ENCODE results near the gene CCDC172. TPM values are rescaled to one million over a fixed set of nuclear protein-coding genes. Genes with fewer than 3 reads are reported as not detected.

CCDC172 gene
- total and polyA plus RNA-seq, 2 experiments from 2014 or later: not detected

DNA sequence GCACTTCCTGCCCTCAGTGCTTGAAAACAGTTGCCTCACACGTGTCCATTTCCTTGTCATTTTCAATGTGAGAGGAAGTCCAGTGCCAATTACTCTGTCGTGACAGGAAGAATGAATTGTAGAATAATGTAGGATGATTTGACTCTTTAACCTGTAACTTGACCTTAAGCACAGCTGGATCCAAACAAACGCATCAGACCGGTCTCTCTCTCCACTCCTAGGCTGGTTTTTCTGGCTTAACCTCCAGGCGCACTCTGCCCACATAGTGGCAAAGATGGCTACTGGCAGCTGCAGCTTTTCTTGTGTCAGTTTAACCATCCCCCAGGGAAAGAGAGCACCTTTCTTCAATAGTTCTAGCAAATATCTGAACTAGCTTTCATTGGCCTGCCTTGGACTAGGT, 74.0 kb downstream of the CCDC172 start:
- no peaks in the 10 kb centered on the region for H3K36me3 ChIP-seq (ENCODE audit: low read depth)
- no peak for TF ChIP-seq EZH2phosphoT487 (IDR thresholded peaks at IDR 0.05; ENCODE audit: insufficient read depth, low read depth)
- no peak for TF ChIP-seq EZH2 (IDR thresholded peaks at IDR 0.05; ENCODE audit: insufficient read depth, poor library complexity, severe bottlenecking)
- in situ Hi-C loops (cut with MboI): no loop called here
- H2AFZ ChIP-seq: no peak overlapping the region
- no peaks in the 10 kb centered on the region for H3F3A ChIP-seq (ENCODE audit: insufficient read depth)
- no peak overlapping the region for H3K4me2 ChIP-seq (ENCODE audit: unreplicated experiment)
- no peak overlapping the region for H3K27ac ChIP-seq
- 21 to 23% methylated on average over 5 of the region's 5 CpGs for WGBS, 2 experiments (ENCODE audit: low coverage in 1 of 2, low lambda C conversion rate in 2 of 2, missing lambda C conversion rate in 2 of 2)
- H3K9me2 ChIP-seq (ENCODE audit: insufficient read depth): no peaks in the 10 kb centered on the region
- no peaks in the 10 kb centered on the region for H3K4me1 ChIP-seq (ENCODE audit: insufficient read depth)
- H4K20me1 ChIP-seq (ENCODE audit: insufficient read depth): no peaks in the 10 kb centered on the region
- no peak overlapping the region for H3K9ac ChIP-seq
- H3K79me2 ChIP-seq (ENCODE audit: insufficient read depth): no peaks in the 10 kb centered on the region
- DNase-seq: no peak
- no peaks in the 10 kb centered on the region for H3K27me3 ChIP-seq (replicated peaks; ENCODE audit: insufficient read depth)
- H3K4me3 ChIP-seq: no peak overlapping the region
- no peaks in the 10 kb centered on the region for H3K9me3 ChIP-seq (ENCODE audit: low read depth)

DNA sequence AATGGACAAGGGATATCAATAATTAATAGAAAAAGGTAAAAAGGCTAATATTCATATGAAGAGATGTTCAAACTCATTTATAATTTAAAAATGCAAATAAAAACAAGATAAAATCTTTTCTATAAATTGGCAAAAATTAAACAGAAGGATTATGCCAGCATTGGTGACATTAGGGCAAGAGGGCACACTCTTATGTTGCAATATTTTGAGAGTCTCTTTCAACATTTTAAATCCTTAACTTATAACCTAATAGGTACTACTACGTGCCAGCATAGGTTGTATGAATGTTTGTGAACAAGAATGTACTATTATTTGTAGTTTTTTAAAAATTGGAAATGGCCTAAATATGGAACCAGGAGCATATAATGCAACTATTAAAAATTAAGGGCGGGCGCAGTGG, 78.6 kb downstream of the CCDC172 start:
- Histone ChIP-seq H3K4me2 (ENCODE audit: unreplicated experiment) (no peak overlapping the region), H2AFZ (no peak overlapping the region), H3K9me2 (ENCODE audit: insufficient read depth) (no peaks in the 10 kb centered on the region), H3K4me3 (no peak overlapping the region), H3K9me3 (ENCODE audit: low read depth) (no peaks in the 10 kb centered on the region), H4K20me1 (ENCODE audit: insufficient read depth) (no peaks in the 10 kb centered on the region), H3K4me1 (ENCODE audit: insufficient read depth) (no peaks in the 10 kb centered on the region), H3K27me3 (replicated peaks; ENCODE audit: insufficient read depth) (no peaks in the 10 kb centered on the region), H3F3A (ENCODE audit: insufficient read depth) (no peaks in the 10 kb centered on the region), H3K27ac (no peak overlapping the region), H3K79me2 (ENCODE audit: insufficient read depth) (no peaks in the 10 kb centered on the region), H3K9ac (no peak overlapping the region), H3K36me3 (ENCODE audit: low read depth) (no peaks in the 10 kb centered on the region)
- TF ChIP-seq EZH2 (IDR thresholded peaks at IDR 0.05; ENCODE audit: insufficient read depth, poor library complexity, severe bottlenecking): no peak
- TF ChIP-seq EZH2phosphoT487 (IDR thresholded peaks at IDR 0.05; ENCODE audit: insufficient read depth, low read depth): no peak
- in situ Hi-C loops (cut with MboI): no loop called here
- 59 to 60% methylated on average over 3 of the region's 3 CpGs for WGBS, 2 experiments (ENCODE audit: low coverage in 1 of 2, low lambda C conversion rate in 2 of 2, missing lambda C conversion rate in 2 of 2)
- no peak for DNase-seq

DNA sequence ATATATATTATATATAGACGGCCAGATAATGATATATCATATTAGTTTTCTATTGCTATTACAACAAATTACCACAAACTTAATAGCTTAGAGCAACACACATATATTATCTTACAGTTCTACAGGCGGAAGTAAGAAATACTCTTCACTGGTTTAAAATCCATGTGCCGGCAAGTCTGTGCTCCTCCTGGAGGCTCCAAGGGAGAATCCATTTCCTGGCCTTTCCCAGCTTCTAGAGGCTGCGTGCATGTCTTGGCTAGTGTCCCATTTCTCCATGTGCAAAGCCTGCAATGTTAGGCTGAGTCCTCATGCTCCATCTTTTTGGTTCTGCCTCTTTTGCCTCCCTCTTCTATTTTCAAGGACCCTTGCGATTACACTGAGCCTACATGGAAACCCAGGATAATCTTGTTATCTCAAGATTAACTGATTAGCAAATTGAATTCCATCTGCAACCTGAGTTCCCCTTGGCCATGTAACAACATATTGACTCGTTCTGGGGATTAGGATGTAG, 79.5 kb downstream of the CCDC172 start:
- H3K4me1 ChIP-seq (ENCODE audit: insufficient read depth): no peaks in the 10 kb centered on the region
- no peak for DNase-seq
- 30 to 31% methylated on average over 6 of the region's 6 CpGs for whole genome bisulfite sequencing, 2 experiments (ENCODE audit: low coverage in 1 of 2, low lambda C conversion rate in 2 of 2, missing lambda C conversion rate in 2 of 2)
- H3K27ac ChIP-seq: no peak overlapping the region
- no peaks in the 10 kb centered on the region for H4K20me1 ChIP-seq (ENCODE audit: insufficient read depth)
- no peak overlapping the region for H3K9ac ChIP-seq
- H3K27me3 ChIP-seq (replicated peaks; ENCODE audit: insufficient read depth): no peaks in the 10 kb centered on the region
- no peaks in the 10 kb centered on the region for H3K36me3 ChIP-seq (ENCODE audit: low read depth)
- no peak overlapping the region for H3K4me2 ChIP-seq (ENCODE audit: unreplicated experiment)
- TF ChIP-seq EZH2phosphoT487 (IDR thresholded peaks at IDR 0.05; ENCODE audit: insufficient read depth, low read depth) (no peak), EZH2 (IDR thresholded peaks at IDR 0.05; ENCODE audit: insufficient read depth, poor library complexity, severe bottlenecking) (no peak)
- no peaks in the 10 kb centered on the region for H3F3A ChIP-seq (ENCODE audit: insufficient read depth)
- H3K9me2 ChIP-seq (ENCODE audit: insufficient read depth): no peaks in the 10 kb centered on the region
- H2AFZ ChIP-seq: no peak overlapping the region
- H3K9me3 ChIP-seq (ENCODE audit: low read depth): no peaks in the 10 kb centered on the region
- in situ Hi-C loops (cut with MboI): no loop called here
- H3K79me2 ChIP-seq (ENCODE audit: insufficient read depth): no peaks in the 10 kb centered on the region
- H3K4me3 ChIP-seq: no peak overlapping the region

- DNase-seq: no peak
- Histone ChIP-seq H3K4me3 (no peak overlapping the region), H3K27me3 (replicated peaks; ENCODE audit: insufficient read depth) (no peaks in the 10 kb centered on the region), H3K9me3 (ENCODE audit: low read depth) (no peaks in the 10 kb centered on the region), H3K79me2 (ENCODE audit: insufficient read depth) (no peaks in the 10 kb centered on the region), H3K9ac (no peak overlapping the region), H3K4me1 (ENCODE audit: insufficient read depth) (no peaks in the 10 kb centered on the region), H3F3A (ENCODE audit: insufficient read depth) (no peaks in the 10 kb centered on the region), H4K20me1 (ENCODE audit: insufficient read depth) (no peaks in the 10 kb centered on the region), H3K27ac (no peak overlapping the region), H3K9me2 (ENCODE audit: insufficient read depth) (no peaks in the 10 kb centered on the region), H2AFZ (no peak overlapping the region), H3K4me2 (ENCODE audit: unreplicated experiment) (no peak overlapping the region), H3K36me3 (ENCODE audit: low read depth) (no peaks in the 10 kb centered on the region)
- no peak for TF ChIP-seq EZH2 (IDR thresholded peaks at IDR 0.05; ENCODE audit: insufficient read depth, poor library complexity, severe bottlenecking)
- no peak for TF ChIP-seq EZH2phosphoT487 (IDR thresholded peaks at IDR 0.05; ENCODE audit: insufficient read depth, low read depth)
- 40 to 50% methylated on average over 7 of the region's 7 CpGs for WGBS, 2 experiments (ENCODE audit: low coverage in 1 of 2, low lambda C conversion rate in 2 of 2, missing lambda C conversion rate in 2 of 2)
- in situ Hi-C loops (cut with MboI): no loop called here
These were observed 84.5 kb downstream of the CCDC172 start for GRCh38 chr10:116408719-116409118.

DNA sequence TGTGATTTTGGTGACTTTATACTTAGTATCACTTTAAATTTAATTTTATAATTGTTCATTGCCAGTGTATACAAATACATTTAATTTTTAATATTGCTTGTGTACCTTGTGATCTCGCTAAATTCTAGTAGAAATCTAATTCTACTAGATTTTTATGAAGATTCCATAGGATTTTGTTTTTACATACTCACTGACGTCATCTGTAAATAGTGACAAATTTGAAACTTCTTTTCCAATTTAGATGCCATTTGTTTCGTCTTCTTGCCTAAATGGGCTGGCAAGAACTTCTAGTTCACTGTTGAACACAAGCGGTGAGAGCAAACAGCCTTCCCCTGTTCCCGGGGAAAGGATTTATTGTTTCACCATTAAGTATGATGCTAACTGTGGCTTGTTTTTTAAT, 86.1 kb downstream of the CCDC172 start:
- Histone ChIP-seq H3K79me2 (ENCODE audit: insufficient read depth) (no peaks in the 10 kb centered on the region), H3K36me3 (ENCODE audit: low read depth) (no peaks in the 10 kb centered on the region), H3K9me3 (ENCODE audit: low read depth) (no peaks in the 10 kb centered on the region), H3K9me2 (ENCODE audit: insufficient read depth) (no peaks in the 10 kb centered on the region), H3K4me1 (ENCODE audit: insufficient read depth) (no peaks in the 10 kb centered on the region), H3K4me3 (no peak overlapping the region), H3K9ac (no peak overlapping the region), H2AFZ (no peak overlapping the region), H3F3A (ENCODE audit: insufficient read depth) (no peaks in the 10 kb centered on the region), H3K27ac (no peak overlapping the region), H3K27me3 (replicated peaks; ENCODE audit: insufficient read depth) (no peaks in the 10 kb centered on the region), H3K4me2 (ENCODE audit: unreplicated experiment) (no peak overlapping the region), H4K20me1 (ENCODE audit: insufficient read depth) (no peaks in the 10 kb centered on the region)
- DNase-seq: no peak
- WGBS, 2 experiments (ENCODE audit: low coverage in 1 of 2, low lambda C conversion rate in 2 of 2, missing lambda C conversion rate in 2 of 2): 53 to 55% methylated on average over 5 of the region's 5 CpGs
- in situ Hi-C loops (cut with MboI): no loop called here
- TF ChIP-seq EZH2 (IDR thresholded peaks at IDR 0.05; ENCODE audit: insufficient read depth, poor library complexity, severe bottlenecking): no peak
- TF ChIP-seq EZH2phosphoT487 (IDR thresholded peaks at IDR 0.05; ENCODE audit: insufficient read depth, low read depth): no peak
